ENCODE measurements around the gene SRP14.
"Not testable (repeated sequence)": the region's sequence is repeated elsewhere in the genome, so short reads cannot be mapped to it uniquely, and the experiment has no call there.

SRP14 gene, protein sequence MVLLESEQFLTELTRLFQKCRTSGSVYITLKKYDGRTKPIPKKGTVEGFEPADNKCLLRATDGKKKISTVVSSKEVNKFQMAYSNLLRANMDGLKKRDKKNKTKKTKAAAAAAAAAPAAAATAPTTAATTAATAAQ

DNA sequence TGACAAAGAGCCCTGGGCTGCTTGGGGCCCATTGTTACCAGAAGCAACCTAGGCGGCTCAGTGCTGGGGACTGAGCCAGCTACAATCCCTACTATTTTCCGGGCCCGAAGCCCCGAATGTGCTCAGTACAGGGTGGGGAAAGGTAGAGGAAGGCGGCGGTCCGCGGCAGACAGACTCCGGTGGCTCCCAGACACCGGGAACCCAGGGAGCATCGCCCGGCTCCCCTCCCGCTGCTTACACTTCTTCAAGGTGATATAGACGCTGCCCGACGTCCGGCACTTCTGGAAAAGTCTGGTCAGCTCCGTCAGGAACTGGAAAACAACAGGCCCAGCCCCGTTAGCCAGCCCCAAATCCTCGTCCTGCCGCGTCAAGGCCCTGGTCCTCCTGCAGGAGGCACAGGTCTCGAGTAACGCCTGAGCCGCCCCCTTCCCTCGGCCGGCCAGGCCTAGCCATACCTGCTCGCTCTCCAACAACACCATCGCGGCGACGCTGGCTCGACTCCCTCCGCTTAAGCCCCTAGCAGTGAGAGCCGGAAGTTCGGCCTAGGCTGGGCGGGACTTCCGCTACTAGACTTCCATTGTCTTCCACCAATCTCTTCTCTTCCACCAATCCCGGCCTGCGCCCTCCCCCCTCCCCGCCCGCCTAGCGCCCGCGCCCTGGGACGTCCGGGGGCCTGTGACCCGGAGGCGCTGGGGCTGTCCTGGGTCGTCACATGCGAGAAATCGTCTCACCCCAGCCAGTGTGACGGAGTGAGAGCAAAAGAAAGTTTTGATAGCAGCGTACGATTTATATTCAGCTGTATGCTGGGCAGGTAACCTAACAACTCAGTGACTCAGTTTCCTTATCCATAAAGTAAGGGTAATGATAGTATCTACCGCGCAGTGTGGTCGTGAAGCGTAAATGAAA is at the start of gene SRP14:
SRP14 (minus strand) TSS at position 544 of the 906 bp plus-strand sequence; CDS start at position 479, 65 bp downstream.
- peak; percentile 89 for DNase-seq

- no peak for DNase-seq
Measured at GRCh38 chr15:40087991-40088928, 49.3 kb upstream of the SRP14 start.

GRCh38 chr15:40087068-40087810 is 48.3 kb upstream of the SRP14 start:
- no peak for DNase-seq

DNA sequence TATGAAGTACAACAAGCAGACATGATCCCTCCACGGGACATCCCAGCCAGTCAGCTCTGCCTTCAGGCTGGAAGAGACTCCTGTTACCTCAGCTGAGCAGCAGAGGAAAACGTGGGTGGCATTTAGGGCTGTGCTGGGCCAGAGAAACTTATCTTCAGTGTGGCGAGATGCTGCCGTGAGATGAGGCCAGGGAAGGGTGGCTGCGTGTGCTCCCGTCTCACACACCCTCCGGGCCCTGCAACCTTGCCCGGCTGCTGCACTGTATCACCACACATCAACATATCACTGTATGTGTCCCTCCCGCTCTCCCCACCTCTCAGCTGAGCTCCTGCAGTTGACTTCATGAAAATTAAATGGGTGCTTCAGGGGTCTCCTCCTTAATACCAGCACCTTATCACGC is 46.3 kb upstream of the SRP14 start:
- DNase-seq, result no peak

GRCh38 chr15:40084650-40085049 is 45.7 kb upstream of the SRP14 start:
- DNase-seq, result no peak

- DNase-seq, result no peak
Measured at GRCh38 chr15:40082195-40082883, 43.4 kb upstream of the SRP14 start.

- no peak for DNase-seq
Measured at GRCh38 chr15:40081691-40082194, 42.8 kb upstream of the SRP14 start.

DNA sequence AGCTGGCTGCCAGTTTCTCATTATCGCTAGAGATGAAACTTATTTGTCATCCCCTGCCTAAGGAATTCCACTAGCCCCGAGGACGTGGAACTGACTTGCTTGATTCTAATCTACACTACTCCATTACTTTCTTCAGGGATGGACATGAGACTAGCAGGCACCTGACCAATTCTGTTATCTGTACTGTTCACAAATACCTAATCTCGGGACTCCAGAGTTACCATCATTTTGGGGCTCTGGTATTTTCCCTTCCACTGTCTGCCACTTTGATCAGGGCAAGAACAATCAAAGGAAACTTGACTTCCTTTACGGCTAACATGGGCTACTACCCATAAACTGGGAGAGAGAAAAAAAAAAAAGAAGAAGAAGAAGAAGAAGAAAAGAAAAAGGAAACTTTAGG is 41.9 kb upstream of the SRP14 start:
- no peak for DNase-seq

DNA sequence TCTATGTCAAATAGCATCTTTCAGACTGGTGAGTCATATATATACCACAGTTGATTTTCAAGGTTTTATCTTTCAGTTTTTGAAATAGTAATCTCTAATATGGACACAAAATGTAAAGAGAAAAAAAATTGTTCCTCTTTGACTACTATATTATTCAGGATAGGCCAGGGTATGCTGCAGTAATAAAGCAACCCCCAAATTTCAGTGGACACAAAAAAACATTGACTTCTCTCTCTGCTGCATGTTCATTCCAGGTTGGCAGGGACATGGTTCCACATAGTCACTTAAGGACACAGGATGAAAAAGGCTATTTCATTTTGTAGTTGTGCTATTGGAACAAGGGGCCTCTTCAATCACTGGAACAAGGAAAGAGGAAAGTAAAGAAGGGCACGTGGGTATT is 41.1 kb upstream of the SRP14 start:
- DNase-seq, result no peak

GRCh38 chr15:40079456-40079855 is 40.5 kb upstream of the SRP14 start:
- no peak for DNase-seq

DNA sequence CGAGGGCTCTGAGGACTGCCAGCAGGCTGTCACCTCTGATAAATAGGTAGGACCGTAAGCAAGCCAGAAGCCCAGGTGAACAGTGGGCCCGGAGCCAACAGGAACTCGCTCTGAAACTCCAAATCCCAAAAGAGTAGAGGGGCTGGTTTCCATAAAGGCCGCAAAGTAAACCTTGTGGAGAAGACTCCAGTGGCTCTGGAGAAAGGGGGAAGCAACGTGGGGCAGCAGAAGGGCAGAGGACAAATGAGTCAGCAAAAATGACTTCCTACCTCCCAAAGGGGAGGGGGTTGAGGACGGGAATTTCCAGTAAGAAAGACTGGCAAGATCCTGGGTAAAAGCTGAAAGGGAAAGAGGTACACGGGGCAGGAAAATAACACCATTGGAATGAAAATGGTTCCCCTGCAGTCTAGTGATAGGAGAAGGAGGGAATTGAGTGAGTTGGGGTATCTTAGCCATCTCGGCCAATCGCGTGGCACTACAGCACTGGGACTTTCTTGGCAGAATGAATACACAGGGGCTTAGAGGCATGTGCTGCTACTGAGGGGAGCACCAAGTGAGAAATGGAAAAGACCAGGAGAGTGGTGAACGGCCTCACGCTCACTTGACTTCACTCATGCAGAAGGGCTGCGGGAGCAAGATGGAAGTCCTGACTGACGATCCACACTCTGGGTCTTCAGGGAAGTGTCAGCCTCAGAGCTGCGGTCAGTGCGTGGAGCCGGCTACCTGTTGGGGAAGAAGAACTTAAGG is 36.5 kb upstream of the SRP14 start:
- DNase-seq, result no peak

- not testable (repeated sequence) for DNase-seq
Measured at GRCh38 chr15:40074656-40075055, 35.7 kb upstream of the SRP14 start.

DNA sequence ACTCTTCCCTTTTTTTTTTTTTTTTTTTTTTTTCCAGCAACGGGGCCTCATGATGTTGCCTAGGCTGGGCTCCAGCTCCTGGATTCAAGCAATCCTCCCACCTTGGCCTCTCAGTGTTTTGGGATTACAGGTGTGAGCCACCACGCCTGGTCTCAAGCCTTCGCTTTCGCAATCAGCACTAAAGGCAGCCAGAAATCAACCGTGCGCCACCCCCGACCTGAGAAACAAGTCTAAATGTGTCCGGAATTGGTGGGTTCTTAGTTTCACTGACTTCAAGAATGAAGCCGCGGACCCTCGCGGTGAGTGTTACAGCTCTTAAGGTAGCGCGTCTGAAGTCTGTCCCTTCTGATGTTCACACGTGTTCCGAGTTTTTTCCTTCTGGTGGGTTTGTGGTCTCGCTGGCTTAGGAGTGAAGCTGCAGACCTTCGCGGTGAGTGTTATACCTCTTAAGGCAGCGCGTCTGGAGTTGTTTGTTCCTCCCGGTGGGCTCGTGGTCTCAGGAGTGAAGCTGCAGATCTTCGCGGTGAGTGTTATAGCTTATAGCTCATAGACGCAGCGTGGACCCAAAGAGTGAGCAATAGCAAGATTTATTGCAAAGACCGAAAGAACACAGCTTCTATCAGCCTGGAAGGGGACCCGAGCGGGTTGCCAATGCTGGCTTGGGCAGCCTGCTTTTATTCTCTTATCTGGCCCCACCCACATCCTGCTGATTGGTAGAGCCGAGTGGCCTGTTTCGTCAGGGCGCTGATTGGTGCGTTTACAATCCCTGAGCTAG is 34.9 kb upstream of the SRP14 start:
- DNase-seq, result not testable (repeated sequence)

DNA sequence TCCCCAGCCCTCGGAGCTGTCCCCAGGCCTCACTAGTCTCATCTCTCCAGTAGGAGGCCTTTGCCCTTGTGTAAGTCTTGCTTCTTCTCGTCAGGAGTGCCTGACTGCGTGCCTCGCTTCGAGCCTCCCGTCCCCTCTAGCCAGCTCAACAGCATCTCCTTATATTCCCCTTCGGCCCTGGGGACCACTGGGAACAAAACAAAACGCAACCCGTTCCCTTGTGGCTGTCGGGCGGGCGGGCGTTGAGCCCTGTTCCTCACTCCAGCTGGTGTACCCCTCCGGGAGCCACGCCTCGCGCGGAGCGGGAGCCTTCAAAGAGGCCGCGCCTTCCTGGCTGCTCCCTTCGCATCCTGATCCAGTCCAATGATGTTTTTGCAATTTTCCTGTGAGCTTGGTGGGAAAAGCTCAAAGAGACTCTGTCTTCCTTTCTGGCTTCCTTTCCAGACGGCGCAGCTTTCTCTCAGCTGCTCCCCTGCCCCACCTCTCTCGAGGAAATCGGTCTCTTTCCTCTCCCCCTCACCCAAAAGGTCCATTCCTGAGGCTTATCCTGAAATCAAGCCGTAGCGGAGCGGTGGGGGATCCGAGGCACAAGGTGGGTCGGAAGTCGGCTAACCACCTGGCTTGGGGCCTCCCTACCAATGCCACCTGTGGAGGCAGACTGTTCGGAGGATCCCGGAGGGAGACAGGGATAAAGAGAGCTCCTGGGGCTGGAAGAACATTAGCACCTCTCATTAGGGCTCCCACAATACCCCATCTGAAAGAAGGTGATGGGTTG is 33.4 kb upstream of the SRP14 start:
- no peak for DNase-seq

- no peak for DNase-seq
Measured at GRCh38 chr15:40070608-40071218, 31.7 kb upstream of the SRP14 start.

DNA sequence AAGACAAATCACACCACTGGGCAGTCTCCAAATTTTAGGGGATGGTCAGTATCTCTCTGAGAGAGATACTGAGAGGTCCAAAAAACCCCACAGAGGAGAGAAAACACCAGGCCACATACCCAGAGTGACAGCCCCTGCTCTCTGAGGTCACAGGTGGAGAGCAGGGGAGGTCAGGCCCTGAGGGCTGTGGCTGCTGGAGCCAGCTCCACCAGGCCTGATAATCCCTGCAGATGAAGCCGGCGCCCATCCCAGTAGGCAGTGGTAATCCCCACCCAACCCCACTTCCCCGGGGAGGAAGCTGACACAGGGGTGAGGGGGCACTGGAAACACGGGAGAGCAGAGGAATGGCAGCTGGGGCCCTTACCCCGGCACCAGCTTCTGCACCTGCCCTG is 31.2 kb upstream of the SRP14 start:
- no peak for DNase-seq

DNA sequence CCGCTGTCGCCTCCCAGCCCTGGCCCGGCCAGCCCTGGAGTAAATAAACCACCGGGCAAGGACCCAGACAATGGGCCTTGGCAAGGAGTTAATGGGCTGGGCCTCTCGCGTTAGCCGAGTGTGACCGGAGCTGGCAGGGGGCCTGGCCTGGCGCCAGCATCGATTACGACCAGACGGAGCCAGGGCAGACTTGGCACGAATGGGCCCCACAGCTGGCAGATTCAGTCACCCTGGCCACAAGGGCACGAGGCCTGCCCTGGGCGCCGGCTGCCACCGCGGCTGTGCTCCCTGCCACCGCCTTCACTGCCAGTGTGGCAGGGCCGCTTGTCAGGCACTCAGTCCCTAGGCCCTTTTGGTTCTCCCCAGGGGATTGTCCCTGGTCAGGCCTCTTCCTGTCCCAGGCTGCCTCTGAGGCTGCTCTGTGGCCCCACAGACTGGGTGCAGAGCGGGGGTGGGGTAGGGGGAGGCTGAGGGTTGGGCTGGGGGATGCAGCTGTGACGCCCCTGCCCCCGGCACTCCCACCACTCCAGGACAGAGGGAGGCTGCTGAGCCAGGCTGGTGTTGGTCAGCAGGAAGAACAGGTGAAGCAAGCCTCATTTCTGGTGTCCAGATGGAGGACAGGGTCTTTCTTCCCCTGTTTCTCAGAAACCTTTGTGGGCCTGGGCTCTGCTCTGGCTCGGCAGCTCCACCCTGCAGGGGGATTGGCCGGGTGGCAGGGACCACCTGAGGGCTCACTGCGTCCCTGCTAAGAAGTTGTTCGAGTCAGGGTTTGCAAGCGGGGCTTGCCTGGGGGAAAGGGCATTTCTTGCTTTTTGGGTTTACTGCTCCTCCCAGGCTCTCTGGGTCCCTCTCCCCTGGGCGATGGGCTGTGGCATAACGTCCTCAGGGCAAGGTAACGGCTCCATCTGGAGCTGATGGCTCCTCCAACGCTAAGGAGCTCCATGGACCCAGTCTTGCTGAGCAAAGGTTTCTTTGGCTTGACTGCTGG is 30.5 kb upstream of the SRP14 start:
- DNase-seq, result peak; percentile 85

All from NCI-H1694 (cell line).